CD4-positive, alpha-beta T cell treated with Interleukin-6 for 4 hours (primary cell): ENCODE measurements around the gene ARHGDIA.

Source experiments
- DNase-seq: peaks from one replicate; pipeline ENCODE4 v3.0.0-alpha.2; 2020; ENCODE audit warnings: mixed read lengths

ARHGDIA gene

GRCh38 chr17:81863123-81863675 is 7.9 kb downstream of the ARHGDIA start:
- no peak for DNase-seq

GRCh38 chr17:81860756-81861568 is 10.2 kb downstream of the ARHGDIA start:
- DNase-seq: peak; percentile 99

- DNase-seq: no peak
Measured at GRCh38 chr17:81859906-81860755, 11.0 kb downstream of the ARHGDIA start, which contains the start of gene P4HB. P4HB (minus strand) TSS chr17:81860535; CDS start chr17:81860471, 64 bp downstream.

- DNase-seq: no peak
Measured at GRCh38 chr17:81858967-81859905, 11.9 kb downstream of the ARHGDIA start.

GRCh38 chr17:81858170-81858966 is 12.8 kb downstream of the ARHGDIA start:
- no peak for DNase-seq

GRCh38 chr17:81854974-81855774 is 16.0 kb downstream of the ARHGDIA start:
- DNase-seq: peak; percentile 12

- no peak for DNase-seq
Measured at GRCh38 chr17:81852237-81852636, 18.9 kb downstream of the ARHGDIA start.

- no peak for DNase-seq
Measured at GRCh38 chr17:81851423-81851822, 19.7 kb downstream of the ARHGDIA start.

GRCh38 chr17:81849457-81849856 is 21.7 kb downstream of the ARHGDIA start:
- no peak for DNase-seq

- no peak for DNase-seq
Measured at GRCh38 chr17:81846743-81847689, 24.1 kb downstream of the ARHGDIA start.

GRCh38 chr17:81845881-81846742 is 25.0 kb downstream of the ARHGDIA start:
- DNase-seq: no peak

- no peak for DNase-seq
Measured at GRCh38 chr17:81845361-81845760, 25.8 kb downstream of the ARHGDIA start.

- no peak for DNase-seq
Measured at GRCh38 chr17:81844887-81845286, 26.2 kb downstream of the ARHGDIA start.

- no peak for DNase-seq
Measured at GRCh38 chr17:81844327-81844851, 26.7 kb downstream of the ARHGDIA start.

GRCh38 chr17:81843713-81844326 is 27.3 kb downstream of the ARHGDIA start:
- DNase-seq: no peak

- DNase-seq: no peak
Measured at GRCh38 chr17:81842725-81843504, 28.2 kb downstream of the ARHGDIA start.

GRCh38 chr17:81842378-81842724 is 28.8 kb downstream of the ARHGDIA start:
- DNase-seq: no peak
